ENCODE measurements around the gene UFC1. TPM values are rescaled to one million over a fixed set of nuclear protein-coding genes. Genes with fewer than 3 reads are reported as not detected.

UFC1 gene
- total RNA-seq, 4 donors from 2014 or later = 44.2 to 98.8 (median 80.2) TPM

DNA sequence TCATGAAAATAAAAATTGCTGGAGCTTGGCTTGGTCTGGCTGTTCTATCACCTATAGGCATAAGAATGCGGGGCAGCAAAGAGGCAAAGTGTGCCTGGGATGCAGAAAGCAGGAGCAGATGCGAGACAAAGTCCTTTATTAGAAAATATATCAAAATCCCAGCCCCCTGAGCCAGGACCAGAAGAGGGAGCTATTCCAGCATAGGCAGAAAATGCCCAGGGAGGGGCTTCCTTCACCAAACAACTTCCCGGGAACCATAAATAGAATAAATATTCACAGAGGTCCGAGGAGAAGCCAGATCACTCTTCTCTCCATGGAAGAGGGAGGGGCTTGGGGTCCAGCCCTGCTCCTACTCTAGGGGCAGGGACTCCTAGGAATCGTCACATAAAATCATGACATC is 17.4 kb downstream of the UFC1 start:
- TF ChIP-seq EP300 (IDR thresholded peaks at IDR 0.05) (no peak), POLR2A (IDR thresholded peaks at IDR 0.05) (no peak), POLR2AphosphoS5 (IDR thresholded peaks at IDR 0.05) (no peak)
- TF ChIP-seq, protein P1, sequence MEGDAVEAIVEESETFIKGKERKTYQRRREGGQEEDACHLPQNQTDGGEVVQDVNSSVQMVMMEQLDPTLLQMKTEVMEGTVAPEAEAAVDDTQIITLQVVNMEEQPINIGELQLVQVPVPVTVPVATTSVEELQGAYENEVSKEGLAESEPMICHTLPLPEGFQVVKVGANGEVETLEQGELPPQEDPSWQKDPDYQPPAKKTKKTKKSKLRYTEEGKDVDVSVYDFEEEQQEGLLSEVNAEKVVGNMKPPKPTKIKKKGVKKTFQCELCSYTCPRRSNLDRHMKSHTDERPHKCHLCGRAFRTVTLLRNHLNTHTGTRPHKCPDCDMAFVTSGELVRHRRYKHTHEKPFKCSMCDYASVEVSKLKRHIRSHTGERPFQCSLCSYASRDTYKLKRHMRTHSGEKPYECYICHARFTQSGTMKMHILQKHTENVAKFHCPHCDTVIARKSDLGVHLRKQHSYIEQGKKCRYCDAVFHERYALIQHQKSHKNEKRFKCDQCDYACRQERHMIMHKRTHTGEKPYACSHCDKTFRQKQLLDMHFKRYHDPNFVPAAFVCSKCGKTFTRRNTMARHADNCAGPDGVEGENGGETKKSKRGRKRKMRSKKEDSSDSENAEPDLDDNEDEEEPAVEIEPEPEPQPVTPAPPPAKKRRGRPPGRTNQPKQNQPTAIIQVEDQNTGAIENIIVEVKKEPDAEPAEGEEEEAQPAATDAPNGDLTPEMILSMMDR (IDR thresholded peaks at IDR 0.05) = no peak
- Histone ChIP-seq H3K27ac (peak overlapping the region; percentile 26), H3K27me3 (no peaks in the 10 kb centered on the region), H3K9me3 (no peaks in the 10 kb centered on the region), H3K36me3 (peaks cover 67% of the 10 kb centered on the region), H3K4me3 (no peak overlapping the region), H3K4me1 (peaks cover 53% of the 10 kb centered on the region)
- WGBS = 58% methylated on average over 5 of the region's 5 CpGs
- DNase-seq (ENCODE audit: low spot score in 2 of 2) = no peak

DNA sequence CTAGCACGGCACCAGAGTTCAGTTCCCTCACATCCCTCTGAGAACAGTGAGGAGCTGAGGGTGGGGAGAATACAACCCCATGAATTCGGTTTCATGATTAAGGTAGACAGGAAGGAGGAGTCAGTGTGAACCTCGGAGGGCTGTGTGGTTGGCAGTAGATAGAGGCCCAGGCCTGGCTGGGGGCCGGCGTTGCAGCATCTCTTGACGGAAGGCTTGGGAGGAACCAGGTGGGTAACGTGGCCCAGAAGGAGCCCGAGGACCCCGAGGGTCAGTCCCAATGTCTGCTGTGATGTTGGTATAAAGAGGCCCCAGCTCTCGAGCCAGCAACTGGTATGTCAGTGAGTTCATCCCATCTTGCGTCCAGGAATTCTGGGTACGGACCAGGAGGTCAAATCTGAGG is 17.9 kb downstream of the UFC1 start:
- no peak for DNase-seq (ENCODE audit: low spot score in 2 of 2)
- peak overlapping the region; percentile 26 for H3K27ac ChIP-seq
- no peaks in the 10 kb centered on the region for H3K9me3 ChIP-seq
- H3K36me3 ChIP-seq = peaks cover 67% of the 10 kb centered on the region
- 81% methylated on average over 12 of the region's 12 CpGs for WGBS
- no peak overlapping the region for H3K4me3 ChIP-seq
- H3K4me1 ChIP-seq = peaks cover 54% of the 10 kb centered on the region
- no peaks in the 10 kb centered on the region for H3K27me3 ChIP-seq
- TF ChIP-seq POLR2AphosphoS5 (IDR thresholded peaks at IDR 0.05) (no peak), POLR2A (IDR thresholded peaks at IDR 0.05) (no peak), EP300 (IDR thresholded peaks at IDR 0.05) (no peak)
- TF ChIP-seq, protein P1 (IDR thresholded peaks at IDR 0.05) = no peak

DNA sequence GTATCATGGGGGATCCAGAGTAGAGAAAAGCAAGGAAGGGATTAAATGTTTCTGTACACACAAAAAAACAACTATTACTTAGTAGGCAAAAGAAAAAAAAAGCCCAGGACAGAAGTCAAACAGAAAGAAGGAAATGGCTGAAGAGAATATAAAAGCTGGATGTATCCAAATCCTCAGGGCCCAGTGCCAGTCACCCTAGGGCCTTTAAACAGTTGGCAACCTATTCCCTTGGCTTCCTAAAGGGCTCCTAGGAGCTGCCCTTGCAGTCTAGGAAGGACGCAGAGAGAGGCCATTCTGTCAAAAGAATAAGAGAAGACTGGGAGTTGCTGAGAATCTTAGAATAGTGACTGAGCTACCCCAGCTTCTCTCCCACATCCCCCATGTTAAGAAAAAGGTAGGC is 18.6 kb downstream of the UFC1 start:
- DNase-seq (ENCODE audit: low spot score in 2 of 2) = no peak
- H3K9me3 ChIP-seq = no peaks in the 10 kb centered on the region
- 41% methylated on average over 1 of the region's 1 CpG for WGBS
- H3K27ac ChIP-seq = peak overlapping the region; percentile 26
- peaks cover 67% of the 10 kb centered on the region for H3K36me3 ChIP-seq
- no peak for TF ChIP-seq EP300 (IDR thresholded peaks at IDR 0.05)
- TF ChIP-seq POLR2AphosphoS5 (IDR thresholded peaks at IDR 0.05) = no peak
- TF ChIP-seq POLR2A (IDR thresholded peaks at IDR 0.05) = no peak
- TF ChIP-seq, protein P1 (IDR thresholded peaks at IDR 0.05) = no peak
- no peak overlapping the region for H3K4me3 ChIP-seq
- H3K27me3 ChIP-seq = no peaks in the 10 kb centered on the region
- peaks cover 48% of the 10 kb centered on the region for H3K4me1 ChIP-seq

DNA sequence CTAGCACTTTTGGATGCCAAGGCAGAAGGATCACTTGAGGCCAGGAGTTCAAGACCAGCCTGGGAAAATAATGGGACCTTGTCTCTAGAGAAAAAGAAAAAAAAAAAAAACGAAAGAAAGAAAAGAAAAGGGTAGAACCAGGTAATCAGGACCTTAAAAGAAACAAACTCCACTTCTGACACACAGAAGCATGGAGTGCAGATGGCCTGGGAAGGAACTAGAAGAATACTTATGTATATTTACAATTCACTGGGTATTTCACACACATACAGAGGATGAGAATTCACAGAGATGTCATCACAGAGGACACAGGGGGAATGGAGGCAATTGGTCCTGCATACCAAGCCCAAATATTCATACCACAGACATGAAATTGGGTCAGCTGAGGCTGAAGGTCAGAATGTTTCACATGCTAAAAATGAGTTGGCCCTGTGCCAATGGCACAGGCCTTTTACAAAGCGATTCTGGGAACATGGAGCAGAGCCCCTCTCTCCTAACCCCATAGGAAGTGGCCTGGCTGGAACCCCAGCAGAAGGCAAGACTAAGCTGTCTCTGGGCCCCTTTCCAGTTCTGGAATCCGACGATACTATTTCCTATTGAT is 19.1 kb downstream of the UFC1 start:
- TF ChIP-seq POLR2AphosphoS5 (IDR thresholded peaks at IDR 0.05) (peak in 1 of 3 donors; percentile 16), POLR2A (IDR thresholded peaks at IDR 0.05) (no peak)

DNA sequence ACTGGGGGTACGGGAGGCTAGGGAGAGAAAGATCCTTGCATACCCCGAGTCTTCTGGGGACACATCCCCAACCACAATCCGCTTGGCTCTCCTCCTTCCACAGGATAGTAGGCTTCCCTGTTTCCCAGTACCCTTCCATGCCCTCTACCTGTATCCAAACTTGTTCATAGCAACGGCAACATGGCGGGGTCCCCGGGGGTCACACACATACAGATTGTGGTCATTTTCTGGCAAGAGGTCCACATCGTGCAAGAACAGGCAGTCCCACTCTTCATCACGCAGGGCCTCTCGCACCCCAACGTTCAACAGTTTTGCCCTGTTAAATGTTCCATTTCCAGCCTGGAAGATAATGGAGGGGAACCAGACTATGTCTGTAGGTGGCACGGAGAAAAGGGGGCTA is 19.9 kb downstream of the UFC1 start:
- TF ChIP-seq POLR2AphosphoS5 (IDR thresholded peaks at IDR 0.05) = no peak
- no peak for TF ChIP-seq POLR2A (IDR thresholded peaks at IDR 0.05)
- TF ChIP-seq, protein P1 (IDR thresholded peaks at IDR 0.05) = no peak
- no peak for TF ChIP-seq EP300 (IDR thresholded peaks at IDR 0.05)
- H3K27ac ChIP-seq = peak overlapping the region; percentile 54
- no peak overlapping the region for H3K4me3 ChIP-seq
- H3K4me1 ChIP-seq = peaks cover 51% of the 10 kb centered on the region
- H3K36me3 ChIP-seq = peaks cover 67% of the 10 kb centered on the region
- no peaks in the 10 kb centered on the region for H3K9me3 ChIP-seq
- DNase-seq (ENCODE audit: low spot score in 2 of 2) = no peak
- 92% methylated on average over 11 of the region's 11 CpGs for WGBS
- H3K27me3 ChIP-seq = no peaks in the 10 kb centered on the region

More for the DNA sequence above, 19.1 kb downstream of the UFC1 start:
- no peaks in the 10 kb centered on the region for H3K27me3 ChIP-seq
- H3K4me1 ChIP-seq = peaks cover 48% of the 10 kb centered on the region
- no peaks in the 10 kb centered on the region for H3K9me3 ChIP-seq
- peak overlapping the region; percentile 54 for H3K27ac ChIP-seq
- no peak overlapping the region for H3K4me3 ChIP-seq
- H3K36me3 ChIP-seq = peaks cover 67% of the 10 kb centered on the region
- 45% methylated on average over 4 of the region's 4 CpGs for WGBS
- no peak for DNase-seq (ENCODE audit: low spot score in 2 of 2)
